Fibroblast of lung (primary cell): ENCODE results near the gene XPR1. TPM values are rescaled to one million over a fixed set of nuclear protein-coding genes. Genes with fewer than 3 reads are reported as not detected.

Source experiments
- DNase-seq, 2 donors: peaks; one replicate each; pipeline versions ENCODE4 v3.0.0 to v3.0.0-alpha.2; 2010; ENCODE audit warnings: low read depth in 2 of 2
- H2AFZ ChIP-seq: 2 replicates; pipeline ENCODE4 v1.5.1; 2012; ENCODE audit warnings: low read length, control low read depth, inconsistent platforms
- H3K27ac ChIP-seq: 2 replicates; pipeline ENCODE4 v1.5.1; 2011; ENCODE audit warnings: low read length, control low read depth; ENCODE audit not compliant: insufficient read depth
- H3K27me3 ChIP-seq: 2 replicates; pipeline ENCODE4 v1.5.1; 2011; ENCODE audit warnings: mild to moderate bottlenecking, low read length; ENCODE audit not compliant: control insufficient read depth, insufficient read depth
- H3K36me3 ChIP-seq: 2 replicates; pipeline ENCODE4 v1.5.1; 2011; ENCODE audit warnings: low read length; ENCODE audit not compliant: control insufficient read depth, insufficient read depth
- H3K4me1 ChIP-seq: 2 replicates; pipeline ENCODE4 v1.5.1; 2011; ENCODE audit warnings: low read length; ENCODE audit not compliant: control insufficient read depth, insufficient read depth; ENCODE audit errors: extremely low read depth
- H3K4me2 ChIP-seq: 2 replicates; pipeline ENCODE4 v1.5.1; 2011; ENCODE audit warnings: low read length, control low read depth; ENCODE audit not compliant: insufficient read depth; ENCODE audit errors: extremely low read depth
- H3K4me3 ChIP-seq, 4 experiments: fragments of 200-600 bp in 1 of 4; sonication (generic) in 1 of 4; replicated peaks in 1 of 4; 2 replicates each; pipeline ENCODE4 v1.5.1; 2011 to 2016; ENCODE audit warnings: low read length in 4 of 4, low read depth in 3 of 4, mild to moderate bottlenecking in 3 of 4, control low read depth in 2 of 4, inconsistent platforms in 1 of 4, mixed read lengths in 1 of 4; ENCODE audit not compliant: insufficient read depth in 1 of 4; ENCODE audit errors: control extremely low read depth in 1 of 4
- H3K79me2 ChIP-seq: 2 replicates; pipeline ENCODE4 v1.5.1; 2012; ENCODE audit warnings: mild to moderate bottlenecking, low read length, inconsistent platforms; ENCODE audit not compliant: control insufficient read depth, insufficient read depth
- H3K9ac ChIP-seq: 2 replicates; pipeline ENCODE4 v1.5.1; 2011; ENCODE audit warnings: mild to moderate bottlenecking, low read length, control low read depth; ENCODE audit not compliant: insufficient read depth
- H3K9me3 ChIP-seq: 2 replicates; pipeline ENCODE4 v1.5.1; 2012; ENCODE audit warnings: low read depth, low read length; ENCODE audit not compliant: control insufficient read depth, insufficient read depth
- H4K20me1 ChIP-seq: 2 replicates; pipeline ENCODE4 v1.5.1; 2011; ENCODE audit warnings: low read length; ENCODE audit not compliant: control insufficient read depth, insufficient read depth; ENCODE audit errors: extremely low read depth
- CTCF ChIP-seq, 2 donors: IDR thresholded peaks in 1 of 2; conservative IDR thresholded peaks in 1 of 2; 1 replicate in 1 of 2; 2 replicates in 1 of 2; pipeline ENCODE4 v1.5.1; 2011 to 2012; ENCODE audit warnings: low read length in 2 of 2, control low read depth in 1 of 2, inconsistent platforms in 1 of 2, low read depth in 1 of 2, mild to moderate bottlenecking in 1 of 2
- EZH2 ChIP-seq: IDR thresholded peaks from 2 replicates; pipeline ENCODE4 v1.5.1; 2012; ENCODE audit warnings: low read length, control low read depth, mild to moderate bottlenecking; ENCODE audit errors: missing control alignments
- polyA plus RNA-seq, 2 donors: library from polyadenylated mRNA; depleted of rRNA in 1 of 2; stranded (reverse) in 1 of 2; unstranded in 1 of 2; fragments of >200 nt; gene quantifications; 2 replicates each; pipeline ENCODE4 v1.2.1, GENCODE V29; 2011 to 2012; ENCODE audit warnings: missing spikeins in 1 of 2
- total RNA-seq: library from RNA; depleted of rRNA; stranded (reverse); fragments of >200 nt; gene quantifications from 2 replicates; pipeline ENCODE4 v1.2.1, GENCODE V29; 2014

XPR1 gene
- total and polyA plus RNA-seq, 2 donors (not counting 1 experiment from before 2014, with no cell fraction given), result 18.4 to 31.5 TPM

GRCh38 chr1:180606155-180606554 is 25.7 kb upstream of the XPR1 start:
- H3K79me2 ChIP-seq, result no peaks in the 10 kb centered on the region
- H3K4me3 ChIP-seq, result no peak overlapping the region
- no peaks in the 10 kb centered on the region for H3K27me3 ChIP-seq
- H3K4me1 ChIP-seq, result no peaks in the 10 kb centered on the region
- TF ChIP-seq EZH2, result no peak
- TF ChIP-seq CTCF (conservative IDR thresholded peaks at IDR 0.05 in 1 of 2, IDR thresholded peaks at IDR 0.05 in 1 of 2; ENCODE audit: low read depth in 1 of 2, low read length in 2 of 2), result no peak
- no peak overlapping the region for H3K27ac ChIP-seq
- no peak overlapping the region for H2AFZ ChIP-seq
- no peaks in the 10 kb centered on the region for H3K9me3 ChIP-seq
- H4K20me1 ChIP-seq, result no peaks in the 10 kb centered on the region
- H3K4me2 ChIP-seq, result no peak overlapping the region
- no peaks in the 10 kb centered on the region for H3K36me3 ChIP-seq
- DNase-seq, result no peak
- H3K9ac ChIP-seq, result no peak overlapping the region

GRCh38 chr1:180609643-180610555 is 21.9 kb upstream of the XPR1 start:
- no peak for TF ChIP-seq CTCF (conservative IDR thresholded peaks at IDR 0.05 in 1 of 2, IDR thresholded peaks at IDR 0.05 in 1 of 2; ENCODE audit: low read depth in 1 of 2, low read length in 2 of 2)
- no peak for TF ChIP-seq EZH2
- DNase-seq, result peak in 1 of 2 donors; percentile 51
- no peaks in the 10 kb centered on the region for H4K20me1 ChIP-seq
- no peak overlapping the region for H3K27ac ChIP-seq
- no peak overlapping the region for H3K4me2 ChIP-seq
- no peaks in the 10 kb centered on the region for H3K9me3 ChIP-seq
- H3K4me1 ChIP-seq, result no peaks in the 10 kb centered on the region
- H2AFZ ChIP-seq, result peak overlapping the region; percentile 31
- H3K36me3 ChIP-seq, result no peaks in the 10 kb centered on the region
- no peak overlapping the region for H3K9ac ChIP-seq
- H3K4me3 ChIP-seq, result no peak overlapping the region
- H3K27me3 ChIP-seq, result no peaks in the 10 kb centered on the region
- no peaks in the 10 kb centered on the region for H3K79me2 ChIP-seq

GRCh38 chr1:180610556-180611015 is 21.2 kb upstream of the XPR1 start:
- TF ChIP-seq CTCF (conservative IDR thresholded peaks at IDR 0.05 in 1 of 2, IDR thresholded peaks at IDR 0.05 in 1 of 2; ENCODE audit: low read depth in 1 of 2, low read length in 2 of 2), result no peak
- no peak for TF ChIP-seq EZH2
- Histone ChIP-seq H3K27me3 (no peaks in the 10 kb centered on the region), H3K9ac (no peak overlapping the region), H3K9me3 (no peaks in the 10 kb centered on the region), H3K27ac (peak overlapping the region; percentile 8), H4K20me1 (no peaks in the 10 kb centered on the region), H2AFZ (no peak overlapping the region), H3K4me3 (no peak overlapping the region), H3K4me1 (no peaks in the 10 kb centered on the region), H3K4me2 (no peak overlapping the region), H3K79me2 (no peaks in the 10 kb centered on the region), H3K36me3 (no peaks in the 10 kb centered on the region)
- peak in 1 of 2 donors; percentile 32 for DNase-seq
